Activated T-cell treated with anti-CD3 and anti-CD28 coated beads, Interleukin-2, amount 50 U/mL, for 24 hours (primary cell): ENCODE results near the gene RNF212B.
"Not testable (repeated sequence)": the region's sequence is repeated elsewhere in the genome, so short reads cannot be mapped to it uniquely, and the experiment has no call there.

Experiments
- DNase-seq: peaks from one replicate; pipeline ENCODE4 v3.0.0-alpha.2; 2020
- H3K27ac Mint-ChIP-seq: 2 replicates; pipeline ENCODE4 v1.8.0; 2020; ENCODE audit warnings: mild to moderate bottlenecking, mixed read lengths
- H3K27me3 Mint-ChIP-seq: 2 replicates; pipeline ENCODE4 v1.8.0; 2020; ENCODE audit warnings: mixed read lengths
- H3K36me3 Mint-ChIP-seq: 2 replicates; pipeline ENCODE4 v1.8.0; 2020; ENCODE audit warnings: low read depth, mixed read lengths
- H3K4me1 Mint-ChIP-seq: 2 replicates; pipeline ENCODE4 v1.8.0; 2020; ENCODE audit warnings: low read depth, mixed read lengths
- H3K4me3 Mint-ChIP-seq: 2 replicates; pipeline ENCODE4 v1.8.0; 2020; ENCODE audit warnings: mild to moderate bottlenecking, moderate library complexity, mixed read lengths
- H3K9me3 Mint-ChIP-seq: 2 replicates; pipeline ENCODE4 v1.8.0; 2020; ENCODE audit warnings: mixed read lengths

Gene RNF212B, protein sequence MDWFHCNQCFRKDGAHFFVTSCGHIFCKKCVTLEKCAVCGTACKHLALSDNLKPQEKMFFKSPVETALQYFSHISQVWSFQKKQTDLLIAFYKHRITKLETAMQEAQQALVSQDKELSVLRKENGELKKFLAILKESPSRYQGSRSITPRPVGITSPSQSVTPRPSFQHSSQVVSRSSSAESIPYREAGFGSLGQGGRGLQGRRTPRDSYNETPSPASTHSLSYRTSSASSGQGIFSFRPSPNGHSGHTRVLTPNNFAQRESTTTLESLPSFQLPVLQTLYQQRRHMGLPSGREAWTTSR

DNA sequence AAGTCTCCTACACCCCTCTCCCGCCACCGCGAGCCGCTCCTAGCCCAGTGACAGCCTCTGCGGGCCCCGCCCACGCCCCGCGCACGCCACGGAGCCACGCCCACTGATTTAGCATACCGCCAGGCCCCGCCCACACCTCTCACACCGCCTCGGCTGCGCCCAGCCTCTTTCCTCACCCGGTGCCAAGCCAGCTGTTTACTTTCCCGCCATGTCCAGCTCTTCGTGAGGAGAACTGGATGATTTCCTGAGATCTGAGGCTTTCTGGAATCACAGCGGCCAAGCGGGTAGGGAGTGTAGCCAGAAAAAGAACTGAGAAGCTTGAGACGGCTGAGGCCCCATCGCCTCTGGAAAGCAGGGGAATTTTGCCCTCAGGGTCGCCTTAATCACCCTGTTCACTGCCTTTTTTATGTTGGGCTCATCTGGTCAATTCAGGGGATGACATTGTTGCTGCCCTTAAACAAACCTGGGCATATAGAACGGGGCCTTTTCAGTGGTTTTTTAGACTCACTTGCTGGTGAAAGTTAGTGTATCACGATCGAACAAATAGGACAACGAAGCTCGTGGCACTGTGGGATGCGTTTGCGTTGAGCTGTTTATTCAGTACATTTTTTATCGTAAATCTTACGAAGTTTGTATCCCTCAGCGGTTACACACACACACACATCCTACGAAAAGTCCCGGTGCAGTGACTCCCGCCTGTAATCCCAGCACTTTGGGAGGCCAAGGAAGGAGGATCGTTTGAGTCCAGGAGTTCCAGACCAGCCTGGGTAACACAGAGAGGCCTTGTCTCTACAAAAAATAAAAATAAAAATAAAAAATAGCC, at the start of gene RNF212B:
TSS of gene RNF212B (plus strand) at position 165 of the 823 bp plus-strand sequence. CDS start 2,410 bp downstream, outside the sequence.
- H3K36me3 Mint-ChIP-seq, result no peaks in the 10 kb centered on the region
- H3K4me3 Mint-ChIP-seq, result peak within 1 kb of the TSS; percentile 57
- H3K27ac Mint-ChIP-seq, result no peak within 1 kb of the TSS
- H3K9me3 Mint-ChIP-seq, result no peaks in the 10 kb centered on the region
- peak; percentile 89 for DNase-seq
- H3K27me3 Mint-ChIP-seq, result peaks cover 26% of the 10 kb centered on the region
- H3K4me1 Mint-ChIP-seq, result peaks cover 9% of the 10 kb centered on the region

DNA sequence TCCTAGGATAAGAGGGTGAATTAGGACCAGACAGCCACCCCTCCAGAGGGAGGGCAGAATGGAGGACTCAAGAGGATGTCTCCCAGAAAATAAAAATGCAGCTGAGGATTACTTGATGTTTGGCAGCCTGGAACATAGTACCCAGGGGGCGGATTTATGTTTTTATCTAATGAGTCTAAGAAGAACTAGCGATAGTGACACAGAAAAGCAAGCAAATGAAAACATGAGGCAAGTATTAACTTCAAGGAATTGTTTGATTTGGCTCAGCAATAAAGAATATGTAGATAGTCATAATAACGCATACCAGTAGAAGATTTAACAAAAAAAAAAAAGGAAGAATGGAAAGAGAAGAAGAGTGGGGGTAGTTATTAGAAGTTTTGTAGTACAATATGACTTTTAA, 44.3 kb upstream of the RNF212B start:
- H3K4me3 Mint-ChIP-seq, result no peak overlapping the region
- no peaks in the 10 kb centered on the region for H3K36me3 Mint-ChIP-seq
- no peaks in the 10 kb centered on the region for H3K27me3 Mint-ChIP-seq
- H3K27ac Mint-ChIP-seq, result no peak overlapping the region
- no peaks in the 10 kb centered on the region for H3K9me3 Mint-ChIP-seq
- no peaks in the 10 kb centered on the region for H3K4me1 Mint-ChIP-seq
- DNase-seq, result no peak

DNA sequence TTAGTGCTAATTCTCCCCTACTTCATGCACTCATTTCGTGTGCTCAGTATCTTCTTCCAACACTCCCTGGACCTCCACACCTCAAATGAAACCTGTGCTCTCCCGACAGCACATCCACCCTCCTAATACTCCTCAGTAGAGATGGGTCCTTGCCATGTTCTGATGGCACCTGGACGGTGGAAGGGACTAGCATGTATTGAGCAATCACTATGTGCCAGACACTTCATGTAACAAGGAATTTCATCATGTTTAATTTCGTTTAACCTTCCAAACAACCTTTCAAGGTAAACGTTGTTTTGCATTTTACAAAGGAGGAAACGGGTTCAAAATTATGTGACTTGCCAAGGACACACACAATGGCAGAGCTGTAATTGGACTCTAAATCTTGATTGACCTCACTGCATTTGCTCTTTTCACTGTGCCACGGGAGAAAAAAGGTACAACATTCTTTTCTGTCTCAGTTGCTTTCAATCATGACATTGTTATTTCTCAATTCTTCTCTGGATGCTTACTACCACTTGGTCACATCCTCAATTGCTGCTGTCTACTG, 42.1 kb upstream of the RNF212B start:
- no peaks in the 10 kb centered on the region for H3K27me3 Mint-ChIP-seq
- no peaks in the 10 kb centered on the region for H3K36me3 Mint-ChIP-seq
- H3K4me1 Mint-ChIP-seq, result no peaks in the 10 kb centered on the region
- H3K27ac Mint-ChIP-seq, result no peak overlapping the region
- no peak for DNase-seq
- no peak overlapping the region for H3K4me3 Mint-ChIP-seq
- H3K9me3 Mint-ChIP-seq, result no peaks in the 10 kb centered on the region

GRCh38 chr14:23196487-23196886, 41.2 kb upstream of the RNF212B start:
- DNase-seq, H3K4me3 Mint-ChIP-seq, H3K36me3 Mint-ChIP-seq, H3K4me1 Mint-ChIP-seq, H3K27me3 Mint-ChIP-seq, H3K9me3 Mint-ChIP-seq, H3K27ac Mint-ChIP-seq: not testable (repeated sequence)

DNA sequence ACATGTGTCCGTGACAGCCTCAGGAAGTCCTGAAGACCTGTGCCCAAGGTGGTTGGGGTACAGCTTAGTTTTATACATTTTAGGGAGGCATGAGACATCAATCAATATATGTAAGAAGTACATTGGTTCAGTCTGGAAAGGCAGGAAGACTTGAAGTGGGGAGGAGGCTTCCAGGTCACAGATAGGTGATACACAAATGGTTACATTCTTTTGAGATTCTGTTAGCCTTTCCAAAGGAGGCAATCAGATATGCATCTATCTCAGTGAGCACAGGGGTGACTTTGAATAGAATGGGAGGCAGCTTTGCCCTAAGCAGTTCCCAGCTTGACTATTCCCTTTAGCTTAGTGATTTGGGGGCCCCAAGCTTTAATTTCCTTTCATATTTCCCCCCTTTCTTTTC, 38.6 kb upstream of the RNF212B start:
- not testable (repeated sequence) for H3K36me3 Mint-ChIP-seq, H3K27ac Mint-ChIP-seq, DNase-seq, H3K4me3 Mint-ChIP-seq, H3K4me1 Mint-ChIP-seq, H3K9me3 Mint-ChIP-seq, H3K27me3 Mint-ChIP-seq

DNA sequence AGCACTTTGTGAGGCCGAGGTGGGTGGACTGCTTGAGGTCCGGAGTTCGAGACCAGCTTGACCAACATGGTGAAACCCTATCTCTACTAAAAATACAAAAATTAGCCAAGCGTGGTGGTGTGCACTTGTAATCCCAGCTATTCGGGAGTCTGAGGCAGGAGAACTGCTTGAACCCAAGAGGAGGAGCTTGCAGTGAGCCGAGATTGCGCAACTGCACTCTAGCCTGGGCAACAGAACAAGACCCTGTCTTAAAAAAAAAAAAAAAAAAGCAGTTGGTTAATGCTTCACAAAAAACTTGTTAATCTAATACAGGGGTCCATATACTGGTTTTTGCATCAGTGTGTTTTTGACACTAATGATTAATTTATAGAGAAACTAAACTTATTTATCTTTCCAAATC, 35.7 kb upstream of the RNF212B start:
- H3K36me3 Mint-ChIP-seq, result no peaks in the 10 kb centered on the region

DNA sequence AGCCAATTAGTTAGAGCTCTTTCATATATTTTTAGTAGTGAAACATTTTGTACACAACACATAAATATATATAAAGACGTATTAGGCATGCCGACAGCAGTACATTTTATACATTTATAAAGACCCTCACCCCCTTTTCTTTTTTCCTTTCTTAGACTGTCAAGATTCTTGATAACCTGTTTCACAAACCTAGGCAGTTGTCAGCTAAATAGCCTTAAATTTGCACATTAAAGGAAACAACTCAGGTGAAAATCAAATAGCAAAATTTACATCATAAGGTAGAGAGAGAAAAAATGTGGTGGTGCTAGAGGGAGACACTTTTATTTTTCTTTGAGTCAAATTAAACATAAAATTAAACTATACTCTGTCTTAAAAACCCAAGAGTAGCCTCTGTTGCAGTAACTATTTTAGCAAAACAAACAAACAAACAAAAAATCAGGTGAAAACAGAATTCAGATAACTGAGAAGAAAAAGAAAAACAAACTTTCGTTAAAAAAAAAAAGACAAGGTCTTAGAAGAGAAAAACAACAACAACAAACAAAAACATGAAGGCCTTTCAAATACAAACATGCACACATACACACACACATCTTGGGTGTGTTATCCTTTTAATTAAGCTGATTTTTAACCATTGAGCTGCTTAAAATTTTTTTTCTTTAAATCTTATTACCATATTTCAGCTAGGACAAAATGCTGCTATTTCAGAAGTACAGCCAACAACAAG, 31.2 kb upstream of the RNF212B start:
- no peak for DNase-seq
- H3K4me3 Mint-ChIP-seq, result no peak overlapping the region
- no peaks in the 10 kb centered on the region for H3K4me1 Mint-ChIP-seq
- no peak overlapping the region for H3K27ac Mint-ChIP-seq
- H3K36me3 Mint-ChIP-seq, result no peaks in the 10 kb centered on the region
- peaks cover 33% of the 10 kb centered on the region for H3K27me3 Mint-ChIP-seq
- H3K9me3 Mint-ChIP-seq, result no peaks in the 10 kb centered on the region

More for the DNA sequence above, 35.7 kb upstream of the RNF212B start:
- H3K9me3 Mint-ChIP-seq, result no peaks in the 10 kb centered on the region
- H3K4me1 Mint-ChIP-seq, result no peaks in the 10 kb centered on the region
- no peak overlapping the region for H3K27ac Mint-ChIP-seq
- H3K27me3 Mint-ChIP-seq, result peaks cover 3% of the 10 kb centered on the region
- DNase-seq, result no peak
- H3K4me3 Mint-ChIP-seq, result no peak overlapping the region

GRCh38 chr14:23207146-23207540, 30.6 kb upstream of the RNF212B start:
- peaks cover 33% of the 10 kb centered on the region for H3K27me3 Mint-ChIP-seq
- H3K4me1 Mint-ChIP-seq, result no peaks in the 10 kb centered on the region
- no peak for DNase-seq
- no peak overlapping the region for H3K27ac Mint-ChIP-seq
- no peaks in the 10 kb centered on the region for H3K36me3 Mint-ChIP-seq
- no peak overlapping the region for H3K4me3 Mint-ChIP-seq
- no peaks in the 10 kb centered on the region for H3K9me3 Mint-ChIP-seq

GRCh38 chr14:23208324-23208723, 29.4 kb upstream of the RNF212B start:
- Mint-ChIP-seq H3K36me3 (no peaks in the 10 kb centered on the region), H3K27ac (no peak overlapping the region), H3K27me3 (peaks cover 33% of the 10 kb centered on the region), H3K4me1 (no peaks in the 10 kb centered on the region), H3K4me3 (no peak overlapping the region), H3K9me3 (no peaks in the 10 kb centered on the region)
- DNase-seq, result no peak

DNA sequence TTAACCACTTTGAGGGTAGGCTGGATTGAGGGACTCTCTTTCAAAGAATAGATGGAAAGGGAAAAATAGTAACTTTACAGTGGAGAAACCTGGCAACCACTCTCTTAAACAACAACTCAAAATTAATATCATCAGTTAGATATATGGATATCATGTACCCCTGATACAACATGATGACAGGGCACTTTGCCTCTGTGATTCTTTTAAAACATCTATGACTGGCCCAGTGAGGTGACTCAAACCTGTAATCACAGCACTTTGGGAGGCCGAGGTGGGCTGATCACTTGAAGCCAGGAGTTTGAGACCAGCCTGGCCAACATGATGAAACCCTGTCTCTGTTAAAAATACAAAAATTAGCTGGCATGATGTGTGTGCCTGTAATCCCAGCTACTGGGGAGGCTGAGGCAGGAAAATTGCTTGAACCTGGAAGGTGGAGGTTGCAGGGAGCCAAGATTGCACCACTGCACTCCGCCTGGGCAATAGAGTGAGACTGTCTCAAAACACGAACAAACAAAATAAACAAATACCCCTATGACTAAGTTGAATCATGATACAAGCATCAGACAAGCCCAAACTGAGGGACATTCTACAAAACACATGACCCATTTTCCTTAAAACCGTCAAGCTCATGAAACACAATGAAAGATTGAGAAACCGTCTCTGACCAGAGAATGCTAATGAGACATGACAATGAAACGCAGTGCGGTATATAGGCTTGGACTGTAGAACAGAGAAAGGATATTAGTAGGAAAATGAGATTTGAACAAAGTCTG, 27.9 kb upstream of the RNF212B start:
- DNase-seq, result no peak
- Mint-ChIP-seq H3K4me3 (no peak overlapping the region), H3K9me3 (no peaks in the 10 kb centered on the region), H3K36me3 (no peaks in the 10 kb centered on the region), H3K4me1 (no peaks in the 10 kb centered on the region), H3K27ac (no peak overlapping the region), H3K27me3 (peaks cover 36% of the 10 kb centered on the region)

- no peak for DNase-seq
- Mint-ChIP-seq H3K27me3 (peaks cover 26% of the 10 kb centered on the region), H3K36me3 (no peaks in the 10 kb centered on the region), H3K9me3 (peaks cover 4% of the 10 kb centered on the region), H3K4me3 (no peak overlapping the region), H3K4me1 (no peaks in the 10 kb centered on the region), H3K27ac (no peak overlapping the region)
Measured at GRCh38 chr14:23215421-23215820, 22.3 kb upstream of the RNF212B start.

GRCh38 chr14:23217032-23218020, 20.4 kb upstream of the RNF212B start:
- H3K4me3 Mint-ChIP-seq, result no peak overlapping the region
- H3K27ac Mint-ChIP-seq, result no peak overlapping the region
- no peaks in the 10 kb centered on the region for H3K36me3 Mint-ChIP-seq
- no peak for DNase-seq
- peaks cover 38% of the 10 kb centered on the region for H3K27me3 Mint-ChIP-seq
- H3K9me3 Mint-ChIP-seq, result peaks cover 4% of the 10 kb centered on the region
- no peaks in the 10 kb centered on the region for H3K4me1 Mint-ChIP-seq

DNA sequence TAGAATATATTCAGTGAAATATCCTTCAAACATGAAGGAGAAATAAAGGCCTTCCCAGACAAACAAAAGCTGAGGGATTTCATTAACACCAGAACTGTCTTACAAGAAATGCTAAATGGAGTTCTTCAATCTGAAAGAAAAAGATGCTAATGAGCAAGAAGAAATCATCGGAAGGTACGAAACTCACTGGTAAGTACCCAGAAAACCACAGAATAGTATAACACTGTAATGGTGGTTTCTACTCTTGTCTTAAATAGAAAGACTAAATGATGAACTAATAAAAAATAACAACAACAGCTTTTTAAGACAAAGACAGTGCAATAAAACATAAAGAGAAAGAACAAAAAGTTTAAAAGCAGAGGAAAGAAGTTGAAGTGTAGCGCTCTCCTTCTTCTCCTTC, 18.7 kb upstream of the RNF212B start:
- no peak overlapping the region for H3K4me3 Mint-ChIP-seq
- peaks cover 4% of the 10 kb centered on the region for H3K9me3 Mint-ChIP-seq
- H3K36me3 Mint-ChIP-seq, result no peaks in the 10 kb centered on the region
- DNase-seq, result no peak
- peaks cover 41% of the 10 kb centered on the region for H3K27me3 Mint-ChIP-seq
- no peak overlapping the region for H3K27ac Mint-ChIP-seq
- no peaks in the 10 kb centered on the region for H3K4me1 Mint-ChIP-seq
